Mesendoderm (in vitro differentiated cells): ENCODE measurements around the gene WDR49.
"Not testable (repeated sequence)": the region's sequence is repeated elsewhere in the genome, so short reads cannot be mapped to it uniquely, and the experiment has no call there.

Experiments used
- DNase-seq: peaks from one replicate; pipeline ENCODE4 v3.0.0; 2013
- H2AK5ac ChIP-seq: 2 replicates; pipeline ENCODE4 v1.6.1; 2013; ENCODE audit warnings: low read length, inconsistent platforms
- H2BK120ac ChIP-seq: 2 replicates; pipeline ENCODE4 v1.6.1; 2013; ENCODE audit warnings: low read depth, mild to moderate bottlenecking, low read length, moderate library complexity, mixed read lengths
- H2BK15ac ChIP-seq: replicated peaks from 2 replicates; pipeline ENCODE4 v1.6.1; 2013; ENCODE audit warnings: low read depth, mild to moderate bottlenecking, moderate library complexity
- H2BK5ac ChIP-seq: 2 replicates; pipeline ENCODE4 v1.6.1; 2013; ENCODE audit warnings: low read length, inconsistent platforms
- H3K18ac ChIP-seq: 2 replicates; pipeline ENCODE4 v1.6.1; 2013; ENCODE audit warnings: mild to moderate bottlenecking, low read length, mixed read lengths
- H3K23ac ChIP-seq: one replicate; pipeline ENCODE4 v1.6.1; 2013; ENCODE audit warnings: low read length
- H3K27ac ChIP-seq: 2 replicates; pipeline ENCODE4 v1.5.1; 2013; ENCODE audit warnings: low read depth, mild to moderate bottlenecking, inconsistent platforms, low read length, moderate library complexity
- H3K27me3 ChIP-seq: 2 replicates; pipeline ENCODE4 v1.6.1; 2013; ENCODE audit warnings: low read length, control low read depth, mild to moderate bottlenecking, inconsistent platforms; ENCODE audit not compliant: insufficient read depth, poor library complexity
- H3K36me3 ChIP-seq: 2 replicates; pipeline ENCODE4 v1.6.1; 2013; ENCODE audit warnings: low read length, inconsistent platforms; ENCODE audit not compliant: control insufficient read depth, insufficient read depth
- H3K4ac ChIP-seq: one replicate; pipeline ENCODE4 v1.6.1; 2013; ENCODE audit warnings: low read depth, mild to moderate bottlenecking, low read length, moderate library complexity
- H3K4me1 ChIP-seq: 2 replicates; pipeline ENCODE4 v1.6.1; 2013; ENCODE audit warnings: low read depth, low read length, inconsistent platforms; ENCODE audit not compliant: control insufficient read depth
- H3K4me2 ChIP-seq: 2 replicates; pipeline ENCODE4 v1.6.1; 2013; ENCODE audit warnings: low read length
- H3K4me3 ChIP-seq: 2 replicates; pipeline ENCODE4 v1.5.1; 2013; ENCODE audit warnings: mild to moderate bottlenecking, low read length
- H3K56ac ChIP-seq: one replicate; pipeline ENCODE4 v1.6.1; 2013; ENCODE audit warnings: low read length
- H3K79me1 ChIP-seq: 2 replicates; pipeline ENCODE4 v1.6.1; 2013; ENCODE audit warnings: low read length, inconsistent platforms
- H3K79me2 ChIP-seq: 2 replicates; pipeline ENCODE4 v1.6.1; 2013; ENCODE audit warnings: mild to moderate bottlenecking, low read length; ENCODE audit not compliant: control insufficient read depth, insufficient read depth
- H3K9ac ChIP-seq: 2 replicates; pipeline ENCODE4 v1.6.1; 2013; ENCODE audit warnings: low read length, inconsistent platforms
- H4K5ac ChIP-seq: one replicate; pipeline ENCODE4 v1.6.1; 2013; ENCODE audit warnings: low read length
- H4K8ac ChIP-seq: one replicate; pipeline ENCODE4 v1.6.1; 2013; ENCODE audit warnings: low read depth, mild to moderate bottlenecking, control low read depth, low read length, moderate library complexity
- WGBS: extraction: QIAGEN DNeasy Blood & Tissue Kit; methylation state at CpG from one replicate; pipeline ENCODE4 v1.1.7; 2013; ENCODE audit warnings: low lambda C conversion rate, missing lambda C conversion rate; ENCODE audit not compliant: insufficient coverage; ENCODE audit errors: extremely low coverage; 5-methylcytosine and 5-hydroxymethylcytosine counted together

Gene WDR49

GRCh38 chr3:167614196-167614595, 39.5 kb downstream of the WDR49 start:
- H4K5ac ChIP-seq, H3K56ac ChIP-seq, H3K27ac ChIP-seq, H4K8ac ChIP-seq, H3K23ac ChIP-seq, H2BK15ac ChIP-seq, H3K4me1 ChIP-seq, DNase-seq, H3K79me1 ChIP-seq, H2BK5ac ChIP-seq, H3K4ac ChIP-seq, H2AK5ac ChIP-seq, H3K4me3 ChIP-seq, H3K27me3 ChIP-seq, H3K9ac ChIP-seq, H3K36me3 ChIP-seq, H2BK120ac ChIP-seq, H3K18ac ChIP-seq, H3K4me2 ChIP-seq, H3K79me2 ChIP-seq: not testable (repeated sequence)
- WGBS: no CpG with 5 or more reads among the region's 5 CpGs

DNA sequence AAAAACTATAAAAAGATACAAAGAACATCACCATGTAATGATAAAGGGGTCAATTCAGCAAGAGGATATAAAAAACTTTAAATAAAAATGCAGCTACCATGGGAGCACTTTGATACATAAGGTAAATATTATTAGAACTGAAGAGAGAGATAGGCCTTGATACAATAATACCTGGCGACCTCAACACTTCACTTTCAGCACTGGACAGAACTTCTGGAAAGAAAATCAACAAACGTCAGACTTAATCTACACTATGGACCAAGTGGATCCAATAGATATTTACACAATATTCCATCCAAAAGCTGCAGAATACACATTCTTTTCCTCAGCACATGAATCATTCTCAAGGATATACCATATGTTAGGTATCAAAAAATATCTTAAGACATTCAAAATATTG, 42.0 kb downstream of the WDR49 start:
- Histone ChIP-seq H4K5ac (no peak overlapping the region), H2BK15ac (no peak overlapping the region), H3K27me3 (no peaks in the 10 kb centered on the region), H2BK5ac (no peak overlapping the region), H3K4me3 (no peak overlapping the region), H3K27ac (no peak overlapping the region), H3K4me1 (no peaks in the 10 kb centered on the region), H3K4me2 (no peak overlapping the region), H3K36me3 (no peaks in the 10 kb centered on the region), H4K8ac (no peak overlapping the region), H3K23ac (no peak overlapping the region), H3K18ac (no peak overlapping the region), H3K4ac (no peak overlapping the region), H3K9ac (no peak overlapping the region), H2BK120ac (no peak overlapping the region), H2AK5ac (no peak overlapping the region), H3K79me1 (no peaks in the 10 kb centered on the region), H3K79me2 (no peaks in the 10 kb centered on the region), H3K56ac (no peak overlapping the region)
- no CpG with 5 or more reads among the region's 2 CpGs for WGBS
- no peak for DNase-seq

DNA sequence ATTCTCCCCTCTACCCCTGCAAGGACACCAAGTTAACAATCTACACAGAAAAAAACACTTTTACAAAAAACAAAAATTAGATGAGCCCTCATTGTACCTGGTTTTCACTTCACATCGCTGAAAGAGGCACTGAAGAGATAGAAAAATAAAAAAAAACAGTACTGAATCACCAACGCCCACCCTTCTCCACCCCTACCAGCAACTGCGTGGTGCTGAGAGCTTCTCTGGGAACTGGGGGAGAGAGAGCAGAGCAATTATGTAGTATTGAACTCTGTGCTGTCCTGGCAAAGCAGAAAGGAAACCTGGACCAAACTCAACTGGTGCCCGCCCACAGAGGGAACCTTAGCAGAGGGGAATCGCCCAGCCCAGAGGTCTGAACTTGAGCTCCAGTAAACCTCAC, 44.6 kb downstream of the WDR49 start:
- no peaks in the 10 kb centered on the region for H3K36me3 ChIP-seq
- H2AK5ac ChIP-seq: no peak overlapping the region
- no peak overlapping the region for H3K4ac ChIP-seq
- no peak overlapping the region for H4K8ac ChIP-seq
- WGBS: no CpG with 5 or more reads among the region's 5 CpGs
- no peak overlapping the region for H4K5ac ChIP-seq
- no peak overlapping the region for H2BK5ac ChIP-seq
- H3K4me3 ChIP-seq: no peak overlapping the region
- H3K18ac ChIP-seq: no peak overlapping the region
- no peak overlapping the region for H2BK15ac ChIP-seq
- H3K79me2 ChIP-seq: no peaks in the 10 kb centered on the region
- H2BK120ac ChIP-seq: no peak overlapping the region
- no peak overlapping the region for H3K27ac ChIP-seq
- no peak overlapping the region for H3K4me2 ChIP-seq
- H3K4me1 ChIP-seq: no peaks in the 10 kb centered on the region
- H3K9ac ChIP-seq: no peak overlapping the region
- H3K79me1 ChIP-seq: no peaks in the 10 kb centered on the region
- no peak for DNase-seq
- H3K56ac ChIP-seq: no peak overlapping the region
- no peak overlapping the region for H3K23ac ChIP-seq
- no peaks in the 10 kb centered on the region for H3K27me3 ChIP-seq

DNA sequence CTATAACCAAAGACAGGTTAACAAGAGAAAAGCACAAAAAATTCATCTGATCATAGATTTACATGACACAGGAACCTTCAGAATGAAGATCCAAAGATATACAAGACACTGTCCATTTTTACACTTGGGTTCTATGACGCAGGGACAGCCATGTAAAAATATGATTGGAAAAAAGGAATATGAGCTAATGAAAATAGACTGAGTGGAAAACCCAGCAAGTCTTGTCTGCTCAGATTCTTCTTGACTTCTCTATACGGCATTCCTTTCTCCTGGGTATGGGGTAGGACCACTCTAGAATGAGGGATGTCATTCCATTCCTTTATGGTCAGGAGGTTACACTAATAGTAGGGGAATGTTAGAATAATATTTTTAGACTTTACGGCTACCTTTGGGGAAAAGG, 46.9 kb downstream of the WDR49 start:
- H2BK15ac ChIP-seq: no peak overlapping the region
- no peaks in the 10 kb centered on the region for H3K79me2 ChIP-seq
- WGBS: no CpG with 5 or more reads among the region's 3 CpGs
- H3K27me3 ChIP-seq: no peaks in the 10 kb centered on the region
- no peak overlapping the region for H4K8ac ChIP-seq
- no peak overlapping the region for H3K4me3 ChIP-seq
- H2BK120ac ChIP-seq: no peak overlapping the region
- no peak for DNase-seq
- H2AK5ac ChIP-seq: no peak overlapping the region
- H3K4me2 ChIP-seq: no peak overlapping the region
- H3K27ac ChIP-seq: no peak overlapping the region
- no peak overlapping the region for H2BK5ac ChIP-seq
- H3K9ac ChIP-seq: no peak overlapping the region
- no peak overlapping the region for H4K5ac ChIP-seq
- H3K56ac ChIP-seq: no peak overlapping the region
- no peaks in the 10 kb centered on the region for H3K4me1 ChIP-seq
- no peak overlapping the region for H3K4ac ChIP-seq
- no peak overlapping the region for H3K18ac ChIP-seq
- no peaks in the 10 kb centered on the region for H3K79me1 ChIP-seq
- H3K23ac ChIP-seq: no peak overlapping the region
- no peaks in the 10 kb centered on the region for H3K36me3 ChIP-seq

- Histone ChIP-seq H3K36me3 (no peaks in the 10 kb centered on the region), H3K27ac (no peak overlapping the region), H3K27me3 (no peaks in the 10 kb centered on the region), H3K9ac (no peak overlapping the region), H3K4me1 (no peaks in the 10 kb centered on the region), H3K56ac (no peak overlapping the region), H3K23ac (no peak overlapping the region), H3K4ac (no peak overlapping the region), H3K4me3 (no peak overlapping the region), H2BK15ac (no peak overlapping the region), H3K18ac (no peak overlapping the region), H3K79me1 (no peaks in the 10 kb centered on the region), H4K5ac (no peak overlapping the region), H3K4me2 (no peak overlapping the region), H4K8ac (no peak overlapping the region), H2BK120ac (peak overlapping the region; percentile 61), H2AK5ac (no peak overlapping the region), H2BK5ac (no peak overlapping the region), H3K79me2 (no peaks in the 10 kb centered on the region)
- peak; percentile 64 for DNase-seq
- no CpG with 5 or more reads among the region's 2 CpGs for WGBS
Measured at GRCh38 chr3:167605871-167606270, 47.9 kb downstream of the WDR49 start.

GRCh38 chr3:167602041-167602440, 51.7 kb downstream of the WDR49 start:
- no peak overlapping the region for H4K5ac ChIP-seq
- no peak overlapping the region for H4K8ac ChIP-seq
- H2BK120ac ChIP-seq: no peak overlapping the region
- no peak overlapping the region for H3K23ac ChIP-seq
- H3K27ac ChIP-seq: no peak overlapping the region
- no peaks in the 10 kb centered on the region for H3K27me3 ChIP-seq
- no peak overlapping the region for H3K9ac ChIP-seq
- no peaks in the 10 kb centered on the region for H3K4me1 ChIP-seq
- WGBS: no CpG with 5 or more reads among the region's 2 CpGs
- no peak overlapping the region for H2BK15ac ChIP-seq
- H3K18ac ChIP-seq: no peak overlapping the region
- no peak overlapping the region for H2BK5ac ChIP-seq
- H3K36me3 ChIP-seq: no peaks in the 10 kb centered on the region
- no peak overlapping the region for H2AK5ac ChIP-seq
- no peak overlapping the region for H3K4me3 ChIP-seq
- no peak overlapping the region for H3K4me2 ChIP-seq
- no peaks in the 10 kb centered on the region for H3K79me2 ChIP-seq
- no peak overlapping the region for H3K56ac ChIP-seq
- no peaks in the 10 kb centered on the region for H3K79me1 ChIP-seq
- no peak for DNase-seq
- no peak overlapping the region for H3K4ac ChIP-seq
